Measurements from ENCODE around the gene PTPRCAP. TPM values are rescaled to one million over a fixed set of nuclear protein-coding genes. Genes with fewer than 3 reads are reported as not detected.

Gene PTPRCAP
- total RNA-seq, 2 donors from 2014 or later, result 1.9 to 2.8 TPM

DNA sequence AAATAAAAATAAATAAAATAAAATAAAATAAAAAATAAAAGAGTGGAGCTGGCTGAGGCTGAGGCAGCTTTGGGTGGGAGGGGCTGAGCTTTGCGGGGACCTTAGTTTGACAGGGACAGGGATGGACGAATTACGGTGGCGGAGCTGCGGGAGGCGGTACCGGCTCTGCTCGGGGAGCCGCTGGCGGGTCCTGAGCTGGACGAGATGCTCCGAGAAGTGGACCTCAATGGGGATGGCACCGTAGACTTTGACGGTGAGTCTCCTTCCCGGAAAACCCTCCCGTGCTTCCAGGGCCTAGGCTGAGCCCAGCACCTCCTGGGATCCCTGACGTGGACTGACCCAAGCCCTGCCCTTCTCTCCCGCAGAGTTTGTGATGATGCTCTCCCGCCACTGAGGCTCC lies 20.8 kb upstream of the PTPRCAP start:
- no peak for DNase-seq (ENCODE audit: low spot score)
- Histone ChIP-seq H3K4me3 (no peak overlapping the region), H3K36me3 (no peaks in the 10 kb centered on the region), H3K27me3 (no peaks in the 10 kb centered on the region), H3K27ac (no peak overlapping the region), H3K9me3 (no peaks in the 10 kb centered on the region), H3K4me1 (no peaks in the 10 kb centered on the region)
- TF ChIP-seq, protein P1, sequence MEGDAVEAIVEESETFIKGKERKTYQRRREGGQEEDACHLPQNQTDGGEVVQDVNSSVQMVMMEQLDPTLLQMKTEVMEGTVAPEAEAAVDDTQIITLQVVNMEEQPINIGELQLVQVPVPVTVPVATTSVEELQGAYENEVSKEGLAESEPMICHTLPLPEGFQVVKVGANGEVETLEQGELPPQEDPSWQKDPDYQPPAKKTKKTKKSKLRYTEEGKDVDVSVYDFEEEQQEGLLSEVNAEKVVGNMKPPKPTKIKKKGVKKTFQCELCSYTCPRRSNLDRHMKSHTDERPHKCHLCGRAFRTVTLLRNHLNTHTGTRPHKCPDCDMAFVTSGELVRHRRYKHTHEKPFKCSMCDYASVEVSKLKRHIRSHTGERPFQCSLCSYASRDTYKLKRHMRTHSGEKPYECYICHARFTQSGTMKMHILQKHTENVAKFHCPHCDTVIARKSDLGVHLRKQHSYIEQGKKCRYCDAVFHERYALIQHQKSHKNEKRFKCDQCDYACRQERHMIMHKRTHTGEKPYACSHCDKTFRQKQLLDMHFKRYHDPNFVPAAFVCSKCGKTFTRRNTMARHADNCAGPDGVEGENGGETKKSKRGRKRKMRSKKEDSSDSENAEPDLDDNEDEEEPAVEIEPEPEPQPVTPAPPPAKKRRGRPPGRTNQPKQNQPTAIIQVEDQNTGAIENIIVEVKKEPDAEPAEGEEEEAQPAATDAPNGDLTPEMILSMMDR (IDR thresholded peaks at IDR 0.05), result no peak

DNA sequence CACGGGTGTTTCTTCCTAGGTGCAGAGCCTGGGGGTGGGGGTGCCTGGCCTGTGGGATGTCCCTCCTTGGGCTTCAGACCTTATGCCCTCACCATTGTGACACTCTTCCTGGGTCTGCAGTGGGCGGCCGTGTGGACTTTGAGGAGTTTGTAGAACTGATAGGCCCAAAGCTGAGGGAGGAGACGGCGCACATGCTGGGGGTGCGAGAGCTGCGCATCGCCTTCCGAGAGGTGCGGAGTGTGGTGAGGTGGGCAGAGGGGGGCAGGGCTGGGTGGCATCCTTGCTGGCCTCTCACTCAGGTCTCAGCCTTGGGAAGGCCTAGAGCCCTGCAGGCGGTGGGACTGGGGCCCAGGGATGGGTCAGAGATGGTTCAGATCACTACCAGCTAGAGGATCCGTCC lies 20.0 kb upstream of the PTPRCAP start:
- Histone ChIP-seq H3K4me3 (no peak overlapping the region), H3K4me1 (no peaks in the 10 kb centered on the region), H3K27me3 (no peaks in the 10 kb centered on the region), H3K9me3 (no peaks in the 10 kb centered on the region), H3K36me3 (no peaks in the 10 kb centered on the region), H3K27ac (no peak overlapping the region)
- no peak for DNase-seq (ENCODE audit: low spot score)
- TF ChIP-seq, protein P1 (IDR thresholded peaks at IDR 0.05), result no peak

DNA sequence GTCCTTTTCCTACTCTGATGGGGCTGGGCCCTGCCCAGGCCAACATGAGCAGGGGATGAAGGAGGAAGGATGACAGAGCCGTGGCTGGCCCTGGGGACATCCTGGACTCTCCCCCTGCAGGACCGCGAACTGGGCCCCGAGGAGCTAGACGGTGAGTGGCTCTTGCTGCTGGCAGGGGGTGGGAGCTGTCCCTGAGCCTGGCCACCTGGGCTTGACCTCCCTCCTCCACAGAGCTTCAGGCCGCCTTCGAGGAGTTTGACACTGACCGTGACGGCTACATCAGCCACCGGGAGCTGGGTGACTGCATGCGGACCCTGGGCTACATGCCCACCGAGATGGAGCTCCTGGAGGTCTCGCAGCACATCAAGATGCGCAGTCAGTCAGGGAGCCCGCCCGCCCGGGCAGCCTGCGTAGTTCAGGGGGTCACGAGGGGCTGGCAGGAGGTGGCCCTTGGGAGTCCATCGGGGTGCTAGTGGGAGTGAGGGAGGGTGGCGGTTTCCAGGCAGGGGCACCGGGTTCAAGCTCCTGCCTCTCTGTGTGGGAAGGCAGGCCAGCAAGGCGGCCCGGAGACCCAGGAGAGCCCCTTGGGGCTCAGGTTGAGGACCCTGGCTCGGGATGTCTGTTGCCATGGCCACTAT lies 18.7 kb upstream of the PTPRCAP start:
- no peak for DNase-seq (ENCODE audit: low spot score)
- Histone ChIP-seq H3K27me3 (no peaks in the 10 kb centered on the region), H3K4me1 (no peaks in the 10 kb centered on the region), H3K27ac (no peak overlapping the region), H3K9me3 (no peaks in the 10 kb centered on the region), H3K4me3 (no peak overlapping the region), H3K36me3 (no peaks in the 10 kb centered on the region)
- TF ChIP-seq, protein P1 (IDR thresholded peaks at IDR 0.05), result no peak

DNA sequence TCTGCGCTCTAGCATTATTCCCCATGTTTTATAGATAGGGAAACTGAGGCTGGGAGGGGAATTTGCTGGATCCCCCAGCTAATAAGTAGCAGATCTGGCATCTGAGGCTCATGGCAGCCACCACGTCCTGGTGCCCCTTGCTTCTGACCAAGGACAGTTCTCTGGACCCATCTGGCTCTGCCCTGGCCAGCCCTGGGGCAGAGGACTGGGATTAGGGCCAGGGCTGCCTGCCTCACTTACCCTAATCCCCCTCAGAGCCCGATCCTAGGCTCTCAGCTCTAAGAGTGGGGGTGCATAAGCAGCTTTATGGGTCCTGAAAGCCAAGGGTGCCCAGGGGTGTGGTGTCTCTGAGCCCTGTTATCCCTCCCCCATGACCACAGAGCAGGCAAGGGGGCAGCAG lies 17.6 kb upstream of the PTPRCAP start, which contains the start of gene CABP4:
Gene CABP4 (plus strand): TSS at position 301 of the 400 bp plus-strand sequence. CDS start 70 bp downstream, at position 371.
- Histone ChIP-seq H3K27me3 (no peaks in the 10 kb centered on the region), H3K4me3 (no peak within 1 kb of the TSS), H3K36me3 (no peaks in the 10 kb centered on the region), H3K9me3 (no peaks in the 10 kb centered on the region), H3K27ac (no peak within 1 kb of the TSS), H3K4me1 (no peaks in the 10 kb centered on the region)
- TF ChIP-seq, protein P1 (IDR thresholded peaks at IDR 0.05), result no peak
- DNase-seq (ENCODE audit: low spot score), result no peak

DNA sequence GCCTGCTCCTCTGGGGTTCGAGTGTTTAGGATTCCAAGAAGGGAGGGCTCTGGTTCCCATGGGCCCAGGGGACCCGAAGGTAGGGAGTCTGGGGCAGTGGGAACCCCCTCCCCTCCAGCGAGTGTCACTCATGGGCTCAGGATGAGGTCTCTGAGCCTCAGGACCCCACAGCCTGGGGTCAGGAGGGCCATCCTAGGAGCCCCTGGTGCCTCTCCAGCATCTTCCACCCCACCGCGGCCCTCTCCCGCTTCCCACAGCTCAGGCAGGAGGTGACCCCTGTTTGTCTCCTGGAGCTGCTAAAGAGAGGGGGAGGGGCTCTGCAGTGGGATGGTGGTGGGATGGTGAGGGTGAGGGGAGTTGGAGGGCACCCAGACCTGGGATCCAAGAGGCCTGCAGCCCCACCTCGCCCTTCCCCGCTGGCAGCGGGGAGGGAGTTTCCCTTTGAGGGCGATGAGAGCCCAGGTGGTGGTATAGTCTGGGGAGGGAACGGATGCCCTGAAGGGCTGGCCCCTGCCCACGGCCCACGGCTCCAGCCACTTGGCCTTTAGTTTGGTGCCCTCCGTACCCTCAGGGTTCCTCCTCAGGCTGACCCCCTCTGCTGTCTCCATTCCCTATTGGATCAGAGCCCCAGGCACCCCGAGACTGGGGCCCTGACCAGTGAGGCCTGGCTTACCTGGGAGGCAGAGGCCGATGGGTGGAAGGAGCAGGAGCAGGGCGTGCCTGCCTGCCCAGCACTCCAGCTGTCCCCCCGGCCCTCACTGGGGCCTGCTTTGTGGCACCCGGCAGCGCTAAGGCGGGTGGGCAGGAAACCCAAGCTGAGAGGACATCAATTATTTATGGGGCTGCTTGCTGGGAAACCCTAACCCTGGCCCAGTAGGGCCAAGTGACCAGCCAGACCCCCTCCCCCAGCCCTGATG lies 16.6 kb upstream of the PTPRCAP start:
- Histone ChIP-seq H3K4me3 (no peak overlapping the region), H3K36me3 (no peaks in the 10 kb centered on the region), H3K27ac (no peak overlapping the region), H3K4me1 (no peaks in the 10 kb centered on the region), H3K9me3 (no peaks in the 10 kb centered on the region), H3K27me3 (no peaks in the 10 kb centered on the region)
- no peak for DNase-seq (ENCODE audit: low spot score)
- TF ChIP-seq, protein P1 (IDR thresholded peaks at IDR 0.05), result no peak
